ENCODE results near the gene LSAMP.

Gene LSAMP

DNA sequence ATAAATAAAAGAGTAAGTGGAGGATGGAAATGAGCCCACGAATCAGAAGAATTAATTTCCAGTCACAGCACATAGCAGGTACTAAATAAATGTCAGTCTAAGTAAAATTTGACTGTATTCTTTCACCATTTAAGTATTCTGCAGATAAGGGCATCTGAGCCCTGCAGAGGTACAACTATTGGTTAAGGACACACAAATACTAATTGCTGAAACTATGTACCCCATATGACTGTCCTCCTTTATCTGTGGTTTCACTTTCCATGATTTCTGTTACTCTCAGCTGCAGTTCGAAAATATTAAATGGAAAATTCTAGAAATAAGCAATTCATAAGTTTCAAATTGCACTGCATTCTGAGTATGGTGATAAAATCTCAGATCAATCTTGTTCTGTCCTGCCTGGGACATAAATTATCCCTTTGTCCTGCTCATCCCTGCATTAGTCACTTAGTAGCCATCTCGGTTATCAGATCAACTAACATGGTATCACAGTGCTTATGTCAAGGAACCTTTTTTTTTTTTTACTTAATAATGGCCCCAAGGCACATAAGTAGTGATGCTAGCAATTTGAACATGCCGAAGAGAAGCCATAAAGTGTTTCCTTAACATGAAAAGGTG, 95.1 kb downstream of the LSAMP start:
- no peak for DNase-seq

DNA sequence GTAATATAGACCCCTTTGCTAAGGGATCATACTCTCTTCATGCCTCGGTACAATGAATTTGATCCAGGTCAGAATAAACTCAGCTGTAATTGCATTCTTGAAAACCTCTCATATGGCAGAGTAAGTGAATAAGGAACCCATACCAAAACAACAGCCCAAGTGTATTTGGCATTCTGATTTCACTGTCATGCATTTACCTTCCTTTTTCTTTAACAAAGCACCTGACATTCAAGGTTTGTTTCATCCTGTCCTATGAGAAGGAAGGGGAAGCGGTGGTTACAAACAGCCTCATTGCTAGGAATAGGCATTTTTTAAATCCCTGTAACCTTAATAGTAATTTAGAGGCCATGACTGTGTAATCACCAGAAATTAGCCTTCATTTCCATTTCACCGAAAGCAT, 97.1 kb downstream of the LSAMP start:
- no peak for DNase-seq

DNA sequence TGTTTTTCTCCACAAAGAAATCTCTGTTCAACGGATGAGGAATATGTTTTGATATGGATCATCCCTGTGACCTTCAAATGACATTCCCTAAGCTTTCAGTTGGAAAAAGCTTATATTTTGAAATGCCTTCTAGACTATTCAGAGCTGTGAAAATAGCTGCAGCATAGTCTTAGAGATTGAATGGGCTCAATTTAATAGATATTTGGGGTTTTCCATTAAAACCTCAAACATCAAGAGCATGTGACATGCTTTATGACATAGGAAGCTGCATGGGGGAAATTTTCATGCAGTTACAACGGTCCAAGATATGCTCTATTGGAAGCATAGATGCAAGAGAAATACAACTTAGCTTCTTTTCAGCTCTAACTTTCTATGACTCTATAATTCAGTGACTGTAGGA, 102.8 kb downstream of the LSAMP start:
- no peak for DNase-seq

DNA sequence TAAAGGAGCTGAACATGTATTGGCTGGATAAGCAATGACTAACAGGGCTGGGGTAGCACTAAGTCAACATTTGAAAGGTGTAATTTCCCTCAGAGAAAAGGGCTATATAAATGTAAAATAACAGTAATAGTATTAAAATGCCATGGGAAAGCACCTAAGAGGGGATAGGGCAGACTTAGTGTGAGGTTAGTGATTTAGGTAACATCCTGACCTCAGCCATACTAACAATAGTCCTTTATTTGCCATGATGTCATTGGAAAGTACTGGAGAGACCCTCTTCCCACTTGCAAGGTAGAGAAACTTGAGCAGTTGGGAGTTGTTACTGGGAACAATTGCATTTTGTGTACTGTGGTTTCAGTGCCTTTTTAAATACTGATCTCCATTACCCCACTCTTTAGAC, 103.4 kb downstream of the LSAMP start:
- DNase-seq: no peak

DNA sequence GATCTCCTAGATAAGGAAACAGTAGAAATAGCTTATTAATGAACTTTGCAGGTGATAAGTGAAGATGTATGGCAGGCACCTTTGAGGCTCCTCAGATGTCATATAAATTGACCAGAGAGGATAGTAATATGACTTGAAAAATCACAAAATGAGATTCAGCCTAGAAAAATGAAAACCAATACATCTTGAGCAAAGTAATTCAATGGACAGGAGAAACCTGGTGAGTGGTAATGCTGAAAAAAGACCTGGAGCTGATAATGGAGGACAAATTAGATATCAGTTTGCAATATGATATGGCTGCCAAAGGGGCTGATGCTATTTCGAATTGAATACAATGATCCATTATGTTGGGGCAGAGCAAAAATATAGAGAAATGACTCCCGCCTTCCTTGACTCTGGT, 103.9 kb downstream of the LSAMP start:
- no peak for DNase-seq

DNA sequence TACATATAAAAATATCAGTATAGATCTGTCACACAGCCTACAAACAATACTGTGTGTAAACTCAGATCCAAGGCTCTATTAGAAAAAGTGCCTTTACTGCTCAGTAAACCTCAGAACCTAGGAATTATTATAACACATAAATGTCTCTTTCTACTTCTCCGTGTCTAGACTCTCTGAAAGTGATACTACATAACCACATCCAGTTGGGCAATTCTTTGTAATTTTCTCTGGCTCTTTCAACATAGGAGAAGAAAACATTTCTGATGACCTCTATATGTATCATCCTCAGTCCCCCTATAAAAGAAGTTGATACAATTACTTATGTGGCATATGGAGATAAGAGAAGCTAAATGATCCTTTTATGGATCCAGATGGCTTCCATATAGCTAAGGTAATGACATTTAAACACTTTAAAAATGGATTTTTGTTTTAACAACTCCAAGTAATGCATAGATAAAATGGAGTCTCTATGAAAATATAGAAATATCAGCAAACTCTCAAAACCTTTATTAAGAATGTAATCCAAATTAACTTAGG, 104.5 kb downstream of the LSAMP start:
- no peak for DNase-seq

DNA sequence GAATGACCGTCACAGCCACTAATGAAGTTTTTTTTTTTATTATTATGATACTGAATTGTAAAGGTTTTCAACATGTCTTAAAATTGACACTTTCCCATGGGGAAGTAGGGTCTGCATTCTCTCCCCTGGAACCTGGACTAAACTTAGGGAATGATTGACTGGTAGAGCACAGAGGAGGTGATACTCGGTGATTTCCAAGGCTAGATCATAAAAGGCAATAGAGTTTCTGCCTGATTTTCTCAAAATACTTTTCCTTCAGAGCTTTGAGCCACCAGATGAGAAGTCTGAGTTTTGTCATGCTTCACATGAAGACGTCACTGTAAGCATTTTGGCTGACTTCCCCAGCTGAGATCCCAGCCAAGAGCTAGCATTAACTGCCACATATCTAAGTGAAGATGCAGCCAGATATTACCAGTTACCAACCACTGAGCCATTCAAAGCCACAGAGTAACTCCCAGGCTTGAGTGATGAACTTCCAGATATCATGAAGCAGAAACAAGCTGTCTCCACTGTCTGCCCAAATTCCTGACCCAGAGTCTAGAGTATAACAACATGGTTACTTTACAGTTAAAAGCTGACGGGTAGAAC, 105.8 kb downstream of the LSAMP start:
- no peak for DNase-seq

DNA sequence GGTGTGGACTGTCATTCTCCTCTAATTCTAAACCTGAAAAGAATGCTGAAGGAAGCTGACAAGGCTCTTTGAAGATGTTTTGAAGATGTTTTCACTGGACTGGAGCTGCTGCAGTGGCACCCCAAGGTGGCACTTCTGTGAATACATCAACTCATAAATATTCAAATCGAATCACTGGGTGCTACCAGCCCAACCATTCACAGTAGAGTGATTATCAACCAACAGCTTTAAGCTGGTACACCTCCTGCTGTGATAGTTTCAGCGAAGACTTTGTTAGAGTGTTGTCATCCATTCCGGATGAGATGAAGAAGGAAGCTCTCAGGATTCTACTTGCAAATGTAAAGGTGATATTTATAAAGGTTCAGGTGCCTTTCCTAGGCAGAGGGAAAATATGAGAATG, 106.6 kb downstream of the LSAMP start:
- no peak for DNase-seq

DNA sequence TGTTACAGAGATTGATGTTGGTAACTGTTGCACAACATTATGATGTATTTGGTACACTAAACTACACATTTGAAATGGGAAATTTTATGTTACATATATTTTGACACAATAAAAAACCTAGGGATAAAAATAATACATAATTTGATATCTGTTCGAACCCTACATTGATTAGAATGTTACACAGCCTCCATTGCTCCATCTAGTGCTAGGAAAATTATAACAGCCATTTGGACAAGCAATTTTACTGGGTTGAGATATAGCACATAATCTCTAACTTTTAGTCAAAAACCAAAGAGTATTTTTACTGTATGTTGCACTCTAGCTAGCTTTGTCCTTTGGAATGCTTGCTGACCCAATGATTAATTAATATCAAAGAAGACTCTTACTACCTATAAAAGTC, 108.1 kb downstream of the LSAMP start:
- DNase-seq: no peak

DNA sequence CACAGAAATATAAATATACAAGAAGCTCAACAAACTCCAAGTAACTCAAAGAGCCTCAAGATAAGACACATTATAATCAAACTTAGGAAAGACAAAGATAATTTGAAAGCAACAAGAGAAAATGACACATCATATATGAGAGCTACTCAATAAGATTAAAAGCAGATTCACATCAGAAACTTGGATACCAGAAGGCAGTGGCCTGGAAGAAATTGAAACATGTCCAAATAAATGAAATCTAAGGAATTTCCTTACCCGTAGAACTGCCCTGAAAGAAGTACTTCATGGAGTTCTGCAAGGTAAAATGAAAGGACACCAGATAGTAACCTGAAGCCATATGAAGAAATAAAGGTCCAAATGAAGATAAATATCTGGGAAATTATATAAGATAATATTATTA, 113.9 kb downstream of the LSAMP start:
- DNase-seq: no peak

DNA sequence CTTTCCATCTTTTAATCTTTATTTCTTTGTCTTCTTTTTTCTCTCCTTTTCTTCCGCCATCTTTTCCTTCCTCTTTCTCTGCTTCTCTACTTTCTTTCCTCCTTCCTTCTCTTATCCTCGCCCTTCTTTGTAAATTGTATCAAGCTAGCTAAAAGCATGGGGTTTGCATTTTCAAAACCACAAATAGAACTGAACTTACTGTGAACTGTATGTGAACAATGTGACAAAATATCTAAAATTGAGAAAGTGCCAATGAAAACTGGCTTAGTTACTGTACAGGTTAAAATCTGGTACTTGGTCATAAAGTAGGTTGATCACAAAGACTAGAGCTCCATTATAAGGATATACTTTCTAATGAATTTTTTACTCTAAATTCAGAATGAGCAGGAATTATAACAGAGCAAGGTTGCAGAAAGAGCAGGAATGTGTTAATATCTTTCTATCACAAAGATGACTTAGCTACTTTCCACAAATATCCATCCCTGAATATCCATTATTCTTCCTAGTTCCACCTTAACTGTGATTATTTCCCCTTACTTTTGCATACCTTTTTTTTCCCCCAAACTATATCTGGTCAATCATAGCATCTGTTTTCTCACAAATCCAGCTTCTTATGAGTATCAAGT, 122.4 kb downstream of the LSAMP start:
- DNase-seq: no peak

DNA sequence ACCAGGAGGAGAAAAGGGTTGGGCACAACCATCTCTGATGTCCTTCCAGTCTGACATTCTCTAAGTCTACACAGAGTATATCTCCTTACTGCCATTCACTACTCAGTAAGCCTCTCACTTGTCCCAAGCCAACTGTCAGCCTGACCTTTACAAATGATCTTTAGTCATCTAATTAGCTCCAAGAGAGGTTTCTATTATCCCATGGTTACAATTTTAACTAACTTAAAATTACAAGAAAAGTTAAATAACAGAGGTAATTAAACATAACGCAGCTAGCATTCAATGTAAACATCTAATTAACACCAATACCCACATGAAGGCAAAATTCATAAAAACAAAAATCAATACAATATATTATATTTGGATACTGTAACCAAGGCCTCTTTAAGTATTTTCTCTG, 126.9 kb downstream of the LSAMP start:
- no peak for DNase-seq

DNA sequence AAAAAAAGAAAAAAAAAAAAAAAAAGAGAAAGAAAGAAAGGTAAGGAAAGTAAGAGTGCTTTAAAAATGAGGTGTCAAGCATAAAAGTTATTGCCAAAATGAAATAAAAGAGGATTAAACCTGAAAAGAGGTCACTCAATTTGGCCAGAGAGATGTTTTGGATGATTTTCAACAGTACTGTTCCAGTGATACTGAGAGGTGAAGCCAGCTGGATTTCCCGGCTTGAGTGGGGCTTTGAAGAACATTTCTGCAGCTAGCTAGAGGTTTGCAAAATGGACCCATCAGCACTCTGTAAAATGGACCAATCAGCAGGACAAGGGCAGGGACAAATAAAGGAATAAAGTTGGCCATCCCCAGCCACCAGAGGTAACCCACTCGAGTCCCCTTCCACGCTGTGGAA, 128.5 kb downstream of the LSAMP start:
- no peak for DNase-seq

DNA sequence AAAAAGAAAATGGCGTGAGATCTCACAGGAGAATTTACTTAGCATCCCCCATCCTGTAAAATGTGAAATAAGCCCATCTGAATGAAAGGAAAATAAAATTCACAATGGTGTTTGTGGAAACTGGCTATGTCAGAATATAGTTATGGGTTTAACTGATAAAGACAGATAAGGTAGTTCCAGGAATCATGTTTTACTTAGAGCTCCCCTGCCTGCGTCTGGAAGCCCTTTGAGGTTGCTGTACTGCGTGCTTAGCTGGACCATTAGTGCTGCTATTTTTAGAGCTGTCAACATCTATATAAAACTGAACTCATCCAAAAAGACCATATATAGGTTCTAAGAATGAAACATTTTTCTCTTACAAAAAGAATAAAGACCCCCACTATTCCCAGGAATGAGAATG, 130.8 kb downstream of the LSAMP start:
- DNase-seq: no peak

DNA sequence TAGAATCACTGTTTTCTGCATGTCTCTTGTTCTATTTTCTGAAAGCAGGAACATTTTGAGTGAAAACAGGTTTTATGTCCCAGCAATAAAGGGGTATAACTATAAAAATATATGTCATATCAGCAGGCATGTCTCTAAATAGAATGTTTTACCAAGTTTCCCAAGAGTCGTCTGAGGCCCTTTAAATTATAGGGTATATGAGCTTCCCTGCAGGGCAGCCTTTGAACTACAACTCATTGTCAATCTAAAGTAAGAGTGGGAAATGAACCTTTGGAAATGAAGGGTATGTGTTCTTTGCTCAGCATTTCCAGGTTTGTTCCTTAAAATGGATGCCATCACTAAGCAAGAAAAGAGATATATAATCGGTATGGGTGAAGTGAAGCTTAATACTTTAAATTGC, 138.6 kb downstream of the LSAMP start:
- no peak for DNase-seq

DNA sequence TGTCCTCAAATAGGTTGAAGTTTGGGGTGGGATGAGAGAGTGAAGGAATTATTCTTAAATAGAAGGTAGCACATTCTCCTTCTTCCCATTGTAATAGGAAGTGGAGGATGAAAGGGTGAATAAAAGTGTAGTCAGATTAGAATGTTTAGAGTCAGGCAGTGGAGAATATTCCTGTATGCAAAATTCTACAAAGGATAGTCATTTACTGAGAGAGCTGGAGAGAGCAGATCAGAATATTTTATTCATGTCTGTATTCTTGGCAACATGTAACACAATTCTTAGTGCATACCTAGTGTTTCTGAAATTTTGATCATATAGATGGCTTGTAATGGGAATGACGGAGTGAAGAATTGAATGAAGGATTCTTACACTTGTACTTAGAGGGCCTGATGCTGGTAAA, 139.1 kb downstream of the LSAMP start:
- no peak for DNase-seq

DNA sequence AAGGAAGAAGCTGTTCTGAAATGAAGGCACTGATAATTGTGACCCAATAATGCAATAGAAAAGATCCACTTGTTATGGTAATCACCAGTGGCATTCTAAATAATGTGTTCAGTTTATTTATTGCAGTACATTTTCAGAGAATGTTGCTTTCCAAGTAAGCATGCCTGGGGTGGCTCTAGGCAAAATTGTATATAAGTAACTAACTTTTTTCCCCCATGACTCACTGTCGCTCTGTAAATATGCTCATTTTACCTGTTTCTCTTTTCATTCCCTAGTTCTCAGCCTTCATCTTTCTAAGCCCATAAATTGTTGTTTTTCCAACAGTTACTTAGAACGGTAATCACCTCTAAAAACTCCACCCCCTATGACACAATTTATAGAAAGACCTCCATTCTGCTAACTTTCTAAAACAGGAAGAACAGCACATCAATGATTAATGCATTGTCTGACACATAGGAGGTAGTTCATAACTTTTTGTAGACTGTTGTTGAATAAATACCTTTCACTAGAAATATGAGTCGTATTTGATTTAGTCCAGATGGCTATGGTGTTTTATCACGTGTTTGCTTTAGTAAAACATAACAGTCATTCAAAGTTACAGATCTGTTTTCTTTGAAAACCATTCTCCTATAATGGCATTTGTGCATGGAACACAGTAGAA, 143.1 kb downstream of the LSAMP start:
- no peak for DNase-seq

DNA sequence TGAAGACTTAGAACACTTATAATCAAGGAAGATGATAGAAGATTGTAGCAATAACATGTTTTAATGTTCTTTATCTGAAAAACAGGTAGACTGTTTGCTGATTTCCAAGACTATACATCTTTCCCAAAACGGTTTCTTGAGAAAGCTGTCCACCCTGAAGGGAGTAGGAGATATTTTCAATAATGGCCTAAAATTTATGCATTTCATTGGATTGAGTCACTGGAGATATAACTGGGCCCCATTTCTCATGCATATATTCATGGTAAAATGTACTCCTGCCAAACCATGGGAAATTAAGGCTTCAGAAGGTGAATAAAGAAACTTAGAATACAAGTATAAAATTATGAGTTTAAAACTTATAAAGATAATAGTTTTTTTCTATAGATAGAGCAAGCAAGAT, 143.9 kb downstream of the LSAMP start:
- DNase-seq: no peak

DNA sequence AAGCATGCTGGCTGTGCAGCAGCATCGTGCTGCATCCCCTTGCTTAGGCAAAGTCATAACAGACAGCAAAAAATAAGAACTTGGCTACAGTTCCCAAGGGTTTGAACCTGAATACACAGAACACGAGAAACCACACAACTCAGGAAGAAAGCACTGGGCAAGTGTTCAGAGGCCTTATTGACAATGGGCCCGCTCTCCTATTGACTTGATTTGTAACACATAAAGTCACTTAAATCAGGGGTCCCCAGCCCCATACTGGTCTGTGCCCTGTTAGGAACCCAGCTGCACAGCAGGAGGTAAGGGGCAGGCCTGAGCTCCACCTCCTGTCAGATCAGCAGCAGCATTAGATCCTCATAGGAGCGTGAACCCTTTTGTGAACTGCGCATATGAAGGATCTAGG, 145.1 kb downstream of the LSAMP start:
- DNase-seq: no peak

DNA sequence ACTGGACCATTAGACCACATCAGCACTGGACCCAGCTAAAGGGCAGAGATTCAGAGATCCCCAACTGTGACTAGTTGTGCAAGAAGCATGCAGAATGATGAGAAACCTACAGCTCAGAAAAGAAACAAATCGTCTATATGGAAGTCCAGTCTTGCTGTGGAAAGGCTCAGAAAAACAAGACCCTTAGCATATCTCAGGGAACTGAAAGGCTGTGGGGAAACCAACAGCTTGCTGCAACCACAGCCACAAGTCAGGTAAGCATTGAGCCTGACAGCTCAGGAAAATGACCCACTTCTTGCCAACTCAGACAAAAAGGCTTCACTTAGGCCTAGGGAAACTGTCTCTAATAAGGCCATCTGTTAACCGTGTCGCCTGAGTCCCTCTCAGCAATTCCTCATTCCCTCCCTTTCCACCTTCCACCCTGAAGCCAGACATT, 145.6 kb downstream of the LSAMP start:
- no peak for DNase-seq

DNA sequence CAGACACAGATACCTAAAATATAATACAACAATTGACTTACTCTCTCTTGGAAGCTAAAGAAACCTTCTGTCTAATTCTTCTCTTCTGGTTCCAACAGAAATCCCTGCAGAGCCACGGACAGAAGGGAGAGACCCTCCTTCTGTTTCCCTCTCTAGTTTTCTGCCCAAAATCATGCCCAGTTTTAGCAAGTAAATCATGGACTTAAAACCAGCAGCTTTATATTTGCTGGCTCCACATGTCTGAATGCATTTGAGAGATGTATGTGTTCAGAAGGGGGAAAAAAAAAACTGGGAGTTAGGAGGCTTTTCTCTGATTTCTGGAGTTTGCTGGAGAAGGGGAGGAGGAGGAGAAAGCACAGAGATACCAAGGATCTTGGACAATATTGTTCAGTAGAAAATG, 147.1 kb downstream of the LSAMP start:
- DNase-seq: no peak

DNA sequence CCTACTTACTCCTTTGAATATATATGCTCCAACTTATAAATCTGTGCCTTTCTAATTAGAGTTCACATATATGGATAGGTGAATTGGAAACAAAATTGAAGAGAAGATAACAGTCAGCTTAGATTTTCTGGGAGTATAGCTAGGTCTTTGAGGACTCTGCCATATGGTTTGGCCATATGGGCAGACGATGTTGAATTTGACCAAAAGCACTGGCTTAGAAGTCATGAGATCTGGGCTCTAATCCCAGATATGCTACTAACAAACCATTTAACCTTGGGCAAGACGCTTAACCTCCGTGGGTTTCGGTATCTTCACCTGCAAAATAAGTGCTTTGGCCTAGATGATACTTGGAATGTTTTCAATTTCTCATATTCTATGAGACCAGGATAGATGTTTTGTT, 154.1 kb downstream of the LSAMP start:
- no peak for DNase-seq

DNA sequence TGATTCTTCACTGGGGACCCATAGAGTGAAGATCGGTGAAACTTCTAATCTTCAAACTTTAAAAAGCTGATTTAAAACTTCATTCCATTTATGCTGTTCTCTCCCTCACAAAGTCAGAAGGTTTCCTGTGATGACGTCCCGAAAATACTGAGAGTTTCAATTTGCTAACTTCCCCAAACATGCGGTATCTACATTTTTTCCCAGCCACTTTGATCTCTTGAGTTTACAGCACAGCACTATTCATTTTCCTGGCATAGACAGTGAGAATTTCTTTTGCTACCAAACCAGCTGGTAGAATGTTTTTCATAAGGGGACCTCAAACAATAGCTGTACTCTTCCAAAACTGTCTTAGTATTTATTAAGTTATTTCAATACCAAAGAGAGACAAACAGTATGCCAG, 156.8 kb downstream of the LSAMP start:
- DNase-seq: no peak

DNA sequence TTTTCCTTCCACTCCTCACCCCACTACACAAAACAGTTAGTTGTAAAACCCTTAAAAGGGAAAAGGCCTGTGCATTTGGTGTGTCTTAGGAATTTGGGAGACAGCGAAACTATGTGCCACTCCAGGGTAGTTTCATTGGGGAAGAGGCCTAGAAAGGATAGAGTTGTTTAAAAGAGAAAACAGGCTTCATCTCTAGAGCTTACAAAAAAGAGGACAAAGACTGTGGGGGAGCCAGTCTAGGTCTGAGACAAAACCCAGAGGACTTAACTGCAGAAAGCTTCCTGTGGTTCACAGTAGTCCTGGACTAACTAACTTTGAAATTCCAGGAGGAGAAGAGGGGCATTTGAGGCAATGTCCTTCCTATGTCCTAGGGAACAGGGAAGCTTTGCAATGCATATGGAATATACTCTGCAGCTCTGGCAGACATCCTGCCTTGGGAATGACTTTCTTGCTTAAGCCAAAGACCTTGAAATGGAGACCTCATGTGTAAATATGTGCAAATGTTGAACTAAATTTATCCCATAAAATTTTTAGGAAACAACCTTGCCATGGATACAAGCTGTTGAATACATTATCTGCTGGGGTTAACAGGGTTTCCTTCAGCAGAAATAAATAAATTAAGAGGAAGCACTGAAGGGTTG, 159.4 kb downstream of the LSAMP start:
- no peak for DNase-seq

Data from activated T-cell treated with anti-CD3 and anti-CD28 coated beads, Interleukin-2, amount 50 U/mL, for 48 hours (primary cell).